ENCODE results near the gene ALCAM. TPM values are rescaled to one million over a fixed set of nuclear protein-coding genes. Genes with fewer than 3 reads are reported as not detected.

ALCAM gene
- total RNA-seq, 2 experiments from 2014 or later = 47.7 to 51.3 TPM

DNA sequence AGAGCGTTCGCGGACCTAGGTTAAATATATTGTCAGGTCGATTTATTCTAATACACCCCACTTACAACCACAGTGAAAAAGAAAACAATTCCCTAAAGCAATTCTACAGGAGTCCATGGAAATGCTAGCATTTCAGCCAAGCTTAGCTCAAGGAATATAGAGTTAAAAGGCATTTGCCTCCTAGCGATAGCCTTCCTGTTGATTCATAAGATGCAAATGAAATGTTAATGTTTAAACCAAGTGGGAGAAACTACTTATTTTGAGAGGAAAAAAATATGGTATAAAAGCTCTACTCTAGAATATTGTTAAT lies 1.7 kb upstream of the ALCAM start:
- H3K4me2 ChIP-seq (ENCODE audit: low read length) = peak overlapping the region; percentile 94
- H3K4me1 ChIP-seq (ENCODE audit: insufficient read depth, low read length, poor library complexity, severe bottlenecking) = peaks cover 16% of the 10 kb centered on the region
- intact Hi-C loops (cut with micrococcal nuclease; ENCODE audit: unreplicated experiment) = loop anchor here (5.0 kb wide), 3 partner anchors 502 to 1093 kb away; partner anchors contain the start of gene CBLB
- POLR2A ChIA-PET = interaction anchor here (0.7 to 2.5 kb wide), 5 partner anchors 9 to 153 kb away, joined by 3 to 15 read pairs (median 3); no protein-coding TSS in a partner anchor
- no peak overlapping the region for H3K27ac ChIP-seq (ENCODE audit: low read depth, low read length, poor library complexity, severe bottlenecking)
- no peak overlapping the region for H3K4me3 ChIP-seq (ENCODE audit: low read depth, low read length, poor library complexity, severe bottlenecking)
- H3K9me2 ChIP-seq (ENCODE audit: insufficient read depth, low read length) = no peaks in the 10 kb centered on the region
- no TSS peak for BruUV-seq (replicated peaks)
- H4K20me1 ChIP-seq (ENCODE audit: insufficient read depth, low read length) = no peaks in the 10 kb centered on the region
- no peaks in the 10 kb centered on the region for H3K36me3 ChIP-seq (ENCODE audit: insufficient read depth, low read length)
- H3K9me3 ChIP-seq (ENCODE audit: low read length) = no peaks in the 10 kb centered on the region
- CTCF ChIA-PET (ENCODE audit: unreplicated experiment) = no interaction called here
- no peak for DNase-seq (ENCODE audit: low spot score)
- TF ChIP-seq, protein P1, sequence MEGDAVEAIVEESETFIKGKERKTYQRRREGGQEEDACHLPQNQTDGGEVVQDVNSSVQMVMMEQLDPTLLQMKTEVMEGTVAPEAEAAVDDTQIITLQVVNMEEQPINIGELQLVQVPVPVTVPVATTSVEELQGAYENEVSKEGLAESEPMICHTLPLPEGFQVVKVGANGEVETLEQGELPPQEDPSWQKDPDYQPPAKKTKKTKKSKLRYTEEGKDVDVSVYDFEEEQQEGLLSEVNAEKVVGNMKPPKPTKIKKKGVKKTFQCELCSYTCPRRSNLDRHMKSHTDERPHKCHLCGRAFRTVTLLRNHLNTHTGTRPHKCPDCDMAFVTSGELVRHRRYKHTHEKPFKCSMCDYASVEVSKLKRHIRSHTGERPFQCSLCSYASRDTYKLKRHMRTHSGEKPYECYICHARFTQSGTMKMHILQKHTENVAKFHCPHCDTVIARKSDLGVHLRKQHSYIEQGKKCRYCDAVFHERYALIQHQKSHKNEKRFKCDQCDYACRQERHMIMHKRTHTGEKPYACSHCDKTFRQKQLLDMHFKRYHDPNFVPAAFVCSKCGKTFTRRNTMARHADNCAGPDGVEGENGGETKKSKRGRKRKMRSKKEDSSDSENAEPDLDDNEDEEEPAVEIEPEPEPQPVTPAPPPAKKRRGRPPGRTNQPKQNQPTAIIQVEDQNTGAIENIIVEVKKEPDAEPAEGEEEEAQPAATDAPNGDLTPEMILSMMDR (conservative IDR thresholded peaks at IDR 0.05; ENCODE audit: low read length) = no peak
- TF ChIP-seq EZH2phosphoT487 (IDR thresholded peaks at IDR 0.05; ENCODE audit: borderline replicate concordance, low read depth, low read length) = no peak
- peaks cover 15% of the 10 kb centered on the region for H3K79me2 ChIP-seq (ENCODE audit: insufficient read depth, low read depth, low read length)
- H2AFZ ChIP-seq (ENCODE audit: low read length) = peak overlapping the region; percentile 94; the same call in 1 of the 2 replicates

DNA sequence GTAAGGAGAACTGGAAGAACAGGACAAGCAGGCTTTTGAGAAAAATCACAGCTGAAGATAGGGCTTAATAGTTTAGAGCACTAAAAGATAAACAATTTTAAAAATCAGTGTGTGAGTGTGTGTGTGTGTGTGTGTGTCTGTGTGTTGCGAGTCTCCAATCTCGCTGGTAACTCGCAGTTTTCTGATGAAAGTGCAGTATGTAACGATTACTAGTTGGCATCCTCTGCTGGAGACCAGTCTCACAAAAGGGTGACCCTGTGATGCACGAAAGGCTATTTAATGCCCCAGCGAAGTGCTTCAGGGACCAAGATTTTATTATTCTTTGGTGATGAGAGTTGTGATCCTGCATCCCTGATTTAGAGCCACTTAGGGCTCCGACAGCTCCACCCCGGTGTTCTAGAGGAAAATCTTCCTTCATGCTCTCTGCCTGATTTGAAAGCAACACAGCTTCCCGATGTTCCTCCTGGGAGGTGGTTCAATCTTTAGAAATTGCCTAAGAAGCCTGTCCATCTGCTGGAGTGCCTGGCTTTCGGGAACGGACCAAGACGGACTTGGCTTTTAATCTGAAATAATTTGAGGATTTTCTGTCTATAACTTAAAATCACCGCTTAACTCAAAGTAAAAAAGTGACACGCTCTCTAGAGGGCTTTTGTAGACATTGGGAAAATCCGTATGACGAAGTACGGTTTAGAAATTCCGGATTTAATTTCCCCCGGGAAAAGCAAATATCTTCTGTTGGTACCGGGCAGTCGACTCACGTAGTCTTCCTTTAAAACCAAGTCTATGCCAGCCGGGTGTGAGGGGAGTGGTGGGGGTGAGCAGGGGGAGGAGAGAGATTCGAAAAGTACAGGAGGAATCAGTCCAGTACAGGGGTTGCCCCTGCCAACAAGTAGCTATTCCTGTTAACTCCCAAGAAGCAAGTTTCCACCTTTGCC lies 1.1 kb upstream of the ALCAM start:
- Histone ChIP-seq H3K27ac (ENCODE audit: low read depth, low read length, poor library complexity, severe bottlenecking) (peak overlapping the region; percentile 92), H2AFZ (ENCODE audit: low read length) (peak overlapping the region; percentile 94), H3K79me2 (ENCODE audit: insufficient read depth, low read depth, low read length) (peaks cover 21% of the 10 kb centered on the region), H3K4me3 (ENCODE audit: low read depth, low read length, poor library complexity, severe bottlenecking) (peak overlapping the region; percentile 74), H3K9me3 (ENCODE audit: low read length) (no peaks in the 10 kb centered on the region), H3K36me3 (ENCODE audit: insufficient read depth, low read length) (no peaks in the 10 kb centered on the region), H3K9me2 (ENCODE audit: insufficient read depth, low read length) (no peaks in the 10 kb centered on the region), H3K4me1 (ENCODE audit: insufficient read depth, low read length, poor library complexity, severe bottlenecking) (peaks cover 22% of the 10 kb centered on the region), H3K4me2 (ENCODE audit: low read length) (peak overlapping the region; percentile 94), H4K20me1 (ENCODE audit: insufficient read depth, low read length) (0 out of 2 replicates have a peak, but pooled peaks cover 3% of the 10 kb centered on the region)
- intact Hi-C loops (cut with micrococcal nuclease; ENCODE audit: unreplicated experiment) = loop anchor here (1.0 to 5.0 kb wide), 4 partner anchors 153 to 1093 kb away; partner anchors contain the start of gene CBLB
- POLR2A ChIA-PET = interaction anchor here (0.6 to 2.5 kb wide), 9 partner anchors 9 to 1254 kb away, joined by 3 to 15 read pairs (median 3); no protein-coding TSS in a partner anchor
- no peak for TF ChIP-seq EZH2phosphoT487 (IDR thresholded peaks at IDR 0.05; ENCODE audit: borderline replicate concordance, low read depth, low read length)
- TF ChIP-seq, protein P1 (conservative IDR thresholded peaks at IDR 0.05; ENCODE audit: low read length) = no peak
- peak; percentile 23 for DNase-seq (ENCODE audit: low spot score)
- no TSS peak for BruUV-seq (replicated peaks)
- CTCF ChIA-PET (ENCODE audit: unreplicated experiment) = no interaction called here

Data from OCI-LY7 (cell line).